Caco-2 (cell line): ENCODE results near the gene TEAD1. TPM values are rescaled to one million over a fixed set of nuclear protein-coding genes. Genes with fewer than 3 reads are reported as not detected.

ENCODE experiments used
- BruUV-seq: library from RNA; stranded (reverse); fragments of 400-500 nt; replicated peaks from 2 replicates; lab custom pipeline; 2021; lab: Mats Ljungman, UMichigan
- CTCF ChIA-PET: fragments of 300-600 bp; sonication (Branson Sonifier 250); formaldehyde crosslinking; loops from one replicate; lab custom pipeline; 2022; ENCODE audit warnings: antibody characterized with exemption; lab: Charles Lee
- POLR2A ChIA-PET: fragments of 300-600 bp; sonication (Branson Sonifier 250); formaldehyde crosslinking; loops from one replicate; lab custom pipeline; 2022; ENCODE audit warnings: antibody characterized with exemption; lab: Charles Lee
- DNase-seq, 2 experiments: peaks; one replicate each; pipeline versions ENCODE4 v3.0.0 to v3.0.0-alpha.2; 2020 to 2022
- H3K27me3 ChIP-seq: replicated peaks from 2 replicates; pipeline ENCODE4 v1.6.0; 2011; ENCODE audit warnings: low read length; ENCODE audit not compliant: control insufficient read depth, insufficient read depth
- H3K36me3 ChIP-seq: 2 replicates; pipeline ENCODE4 v1.5.1; 2011; ENCODE audit warnings: low read length; ENCODE audit not compliant: control insufficient read depth, insufficient read depth
- H3K4me1 ChIP-seq: fragments of 250-450 bp; sonication (Bioruptor Pico); 2 replicates; pipeline ENCODE4 v1.5.1; 2020; ENCODE audit warnings: mild to moderate bottlenecking
- H3K4me3 ChIP-seq: 2 replicates; pipeline ENCODE4 v1.5.1; 2011; ENCODE audit warnings: low read depth, mild to moderate bottlenecking, control low read depth, low read length
- H3K9me3 ChIP-seq: fragments of 250-450 bp; sonication (Bioruptor Pico); 2 replicates; pipeline ENCODE4 v1.5.1; 2020; ENCODE audit warnings: mild to moderate bottlenecking, moderate library complexity
- H3K27ac Mint-ChIP-seq: one replicate; pipeline ENCODE4 v1.8.0; 2022; ENCODE audit warnings: mixed read lengths; ENCODE audit not compliant: unreplicated experiment
- H3K27me3 Mint-ChIP-seq: one replicate; pipeline ENCODE4 v1.8.0; 2022; ENCODE audit warnings: mixed read lengths; ENCODE audit not compliant: insufficient read depth, unreplicated experiment
- H3K36me3 Mint-ChIP-seq: one replicate; pipeline ENCODE4 v1.8.0; 2022; ENCODE audit warnings: mild to moderate bottlenecking, mixed read lengths; ENCODE audit not compliant: insufficient read depth, unreplicated experiment
- H3K4me1 Mint-ChIP-seq: one replicate; pipeline ENCODE4 v1.8.0; 2022; ENCODE audit warnings: low read depth, mixed read lengths; ENCODE audit not compliant: unreplicated experiment
- H3K4me3 Mint-ChIP-seq: one replicate; pipeline ENCODE4 v1.8.0; 2022; ENCODE audit warnings: mild to moderate bottlenecking, moderate library complexity, mixed read lengths; ENCODE audit not compliant: unreplicated experiment
- H3K9me3 Mint-ChIP-seq: one replicate; pipeline ENCODE4 v1.8.0; 2022; ENCODE audit warnings: mixed read lengths; ENCODE audit not compliant: unreplicated experiment
- intact Hi-C: fragments of 100-400 bp; cut with micrococcal nuclease; formaldehyde crosslinking; loops from one replicate; pipeline ENCODE4 v1.10.0; 2022; ENCODE audit not compliant: unreplicated experiment
- total RNA-seq: library from RNA; stranded (reverse); gene quantifications from 2 replicates; pipeline ENCODE4 v1.2.3, GENCODE V29; 2022
- TF ChIP-seq, protein P1 (sequence below), 2 experiments: fragments of 200-600 bp in 1 of 2; IDR thresholded peaks; 1 replicate in 1 of 2; 2 replicates in 1 of 2; pipeline versions ENCODE4 v1.5.1 to v1.8.0; 2011 to 2022; ENCODE audit warnings: antibody characterized with exemption in 1 of 2, control low read depth in 1 of 2, inconsistent platforms in 1 of 2, low read depth in 1 of 2, low read length in 1 of 2, mild to moderate bottlenecking in 1 of 2, moderate library complexity in 1 of 2; ENCODE audit not compliant: insufficient read depth in 1 of 2, severe bottlenecking in 1 of 2, unreplicated experiment in 1 of 2

TEAD1 gene
- total RNA-seq, 1 experiment from 2014 or later, result 144 TPM

DNA sequence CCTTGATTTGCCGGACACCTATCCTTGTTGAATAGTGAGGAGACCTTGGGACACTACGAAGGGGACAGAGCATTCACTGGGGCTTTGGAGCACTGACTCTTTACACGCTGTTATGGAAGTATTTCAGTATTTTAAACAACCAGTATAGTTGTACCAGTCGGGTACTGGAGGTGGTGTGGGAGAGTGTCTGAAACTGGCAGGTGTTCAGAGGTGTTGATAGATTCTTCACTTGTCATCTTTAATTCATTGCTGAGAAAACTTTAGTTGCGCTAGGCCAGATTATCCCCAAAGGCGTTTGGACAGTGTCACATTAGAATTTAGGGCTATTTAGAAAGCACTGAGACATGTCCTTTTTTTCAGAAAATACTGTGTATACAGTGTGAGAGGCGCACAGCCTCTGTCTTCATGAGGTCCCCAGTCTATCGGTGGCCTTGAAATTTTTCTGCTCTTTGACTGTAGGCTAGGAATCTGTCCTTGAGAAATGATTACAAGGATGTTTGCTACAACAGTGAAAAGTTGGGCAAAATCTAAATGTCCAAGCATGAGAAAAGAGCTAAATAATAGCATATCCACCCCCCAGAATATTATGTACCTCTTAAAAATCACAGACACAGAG lies 69.7 kb downstream of the TEAD1 start:
- peaks cover 14% of the 10 kb centered on the region for H3K4me1 Mint-ChIP-seq
- H3K9me3 ChIP-seq, result no peaks in the 10 kb centered on the region
- H3K9me3 Mint-ChIP-seq, result peaks cover 8% of the 10 kb centered on the region
- POLR2A ChIA-PET, result no interaction called here
- BruUV-seq, result no TSS peak
- H3K36me3 ChIP-seq, result no peaks in the 10 kb centered on the region
- CTCF ChIA-PET, result no interaction called here
- no peak overlapping the region for H3K27ac Mint-ChIP-seq
- no peak overlapping the region for H3K4me3 ChIP-seq
- H3K4me1 ChIP-seq, result peaks cover 4% of the 10 kb centered on the region; the same call in 1 of the 2 replicates
- TF ChIP-seq, protein P1, sequence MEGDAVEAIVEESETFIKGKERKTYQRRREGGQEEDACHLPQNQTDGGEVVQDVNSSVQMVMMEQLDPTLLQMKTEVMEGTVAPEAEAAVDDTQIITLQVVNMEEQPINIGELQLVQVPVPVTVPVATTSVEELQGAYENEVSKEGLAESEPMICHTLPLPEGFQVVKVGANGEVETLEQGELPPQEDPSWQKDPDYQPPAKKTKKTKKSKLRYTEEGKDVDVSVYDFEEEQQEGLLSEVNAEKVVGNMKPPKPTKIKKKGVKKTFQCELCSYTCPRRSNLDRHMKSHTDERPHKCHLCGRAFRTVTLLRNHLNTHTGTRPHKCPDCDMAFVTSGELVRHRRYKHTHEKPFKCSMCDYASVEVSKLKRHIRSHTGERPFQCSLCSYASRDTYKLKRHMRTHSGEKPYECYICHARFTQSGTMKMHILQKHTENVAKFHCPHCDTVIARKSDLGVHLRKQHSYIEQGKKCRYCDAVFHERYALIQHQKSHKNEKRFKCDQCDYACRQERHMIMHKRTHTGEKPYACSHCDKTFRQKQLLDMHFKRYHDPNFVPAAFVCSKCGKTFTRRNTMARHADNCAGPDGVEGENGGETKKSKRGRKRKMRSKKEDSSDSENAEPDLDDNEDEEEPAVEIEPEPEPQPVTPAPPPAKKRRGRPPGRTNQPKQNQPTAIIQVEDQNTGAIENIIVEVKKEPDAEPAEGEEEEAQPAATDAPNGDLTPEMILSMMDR (IDR thresholded peaks at IDR 0.05; ENCODE audit: insufficient read depth in 1 of 2, low read depth in 1 of 2, low read length in 1 of 2, severe bottlenecking in 1 of 2, unreplicated experiment in 1 of 2), result no peak
- intact Hi-C loops, result no loop called here
- no peaks in the 10 kb centered on the region for H3K27me3 ChIP-seq
- DNase-seq, result no peak
- no peak overlapping the region for H3K4me3 Mint-ChIP-seq
- H3K27me3 Mint-ChIP-seq, result no peaks in the 10 kb centered on the region
- H3K36me3 Mint-ChIP-seq, result peaks cover 6% of the 10 kb centered on the region

GRCh38 chr11:12744826-12745502 lies 70.7 kb downstream of the TEAD1 start:
- intact Hi-C loops, result no loop called here
- H3K9me3 ChIP-seq, result no peaks in the 10 kb centered on the region
- no peak overlapping the region for H3K27ac Mint-ChIP-seq
- H3K36me3 Mint-ChIP-seq, result peaks cover 6% of the 10 kb centered on the region
- H3K27me3 Mint-ChIP-seq, result no peaks in the 10 kb centered on the region
- no TSS peak for BruUV-seq
- H3K4me1 ChIP-seq, result peaks cover 4% of the 10 kb centered on the region; the same call in 1 of the 2 replicates
- no peaks in the 10 kb centered on the region for H3K36me3 ChIP-seq
- peaks cover 19% of the 10 kb centered on the region for H3K4me1 Mint-ChIP-seq
- peaks cover 6% of the 10 kb centered on the region for H3K9me3 Mint-ChIP-seq
- ChIA-PET POLR2A (no interaction called here), CTCF (no interaction called here)
- H3K27me3 ChIP-seq, result no peaks in the 10 kb centered on the region
- no peak for DNase-seq
- H3K4me3 Mint-ChIP-seq, result no peak overlapping the region
- TF ChIP-seq, protein P1 (IDR thresholded peaks at IDR 0.05; ENCODE audit: insufficient read depth in 1 of 2, low read depth in 1 of 2, low read length in 1 of 2, severe bottlenecking in 1 of 2, unreplicated experiment in 1 of 2), result no peak
- H3K4me3 ChIP-seq, result no peak overlapping the region

DNA sequence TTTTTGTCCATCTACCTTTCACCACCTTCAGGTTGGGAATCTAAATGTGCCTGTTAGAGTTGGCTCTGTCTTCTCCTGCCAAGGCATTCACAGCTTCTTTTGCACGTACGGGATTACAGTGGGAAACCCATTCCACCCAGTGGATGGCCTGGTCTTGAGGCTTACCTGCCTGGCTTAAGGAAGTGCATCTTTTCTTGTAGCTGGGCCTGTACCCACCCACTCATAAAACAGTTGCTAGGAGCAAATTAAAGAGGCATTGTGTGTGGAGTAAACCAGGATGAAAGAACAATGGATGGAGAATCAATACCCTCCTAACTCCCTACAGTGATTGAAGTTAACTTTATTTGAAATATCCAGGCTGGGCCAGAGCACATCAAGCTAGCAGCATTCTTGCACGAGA lies 71.6 kb downstream of the TEAD1 start:
- Histone ChIP-seq H3K4me1 (peaks cover 4% of the 10 kb centered on the region; the same call in 1 of the 2 replicates), H3K9me3 (no peaks in the 10 kb centered on the region), H3K36me3 (no peaks in the 10 kb centered on the region), H3K27me3 (no peaks in the 10 kb centered on the region), H3K4me3 (no peak overlapping the region)
- Mint-ChIP-seq H3K36me3 (no peaks in the 10 kb centered on the region), H3K27me3 (no peaks in the 10 kb centered on the region), H3K9me3 (no peaks in the 10 kb centered on the region), H3K27ac (no peak overlapping the region), H3K4me3 (no peak overlapping the region), H3K4me1 (peaks cover 27% of the 10 kb centered on the region)
- DNase-seq, result no peak
- no TSS peak for BruUV-seq
- TF ChIP-seq, protein P1 (IDR thresholded peaks at IDR 0.05; ENCODE audit: insufficient read depth in 1 of 2, low read depth in 1 of 2, low read length in 1 of 2, severe bottlenecking in 1 of 2, unreplicated experiment in 1 of 2), result no peak
- intact Hi-C loops, result no loop called here
- ChIA-PET CTCF (no interaction called here), POLR2A (no interaction called here)
